Ishikawa (cell line): ENCODE data around the gene MLXIPL.

ENCODE experiments used
- CREB1 ChIP-seq: IDR thresholded peaks from 2 replicates; pipeline ENCODE4 v1.6.1; 2012; ENCODE audit warnings: low read depth
- EP300 ChIP-seq: IDR thresholded peaks from 2 replicates; pipeline ENCODE4 v1.6.1; 2012; ENCODE audit warnings: borderline replicate concordance
- FOXM1 ChIP-seq: IDR thresholded peaks from 2 replicates; pipeline ENCODE4 v1.6.1; 2012; ENCODE audit warnings: low read depth, borderline replicate concordance
- NFIC ChIP-seq: IDR thresholded peaks from 2 replicates; pipeline ENCODE4 v1.6.1; 2012
- RAD21 ChIP-seq: IDR thresholded peaks from 2 replicates; pipeline ENCODE4 v1.6.1; 2012; ENCODE audit warnings: low read depth
- TAF1 ChIP-seq: IDR thresholded peaks from 2 replicates; pipeline ENCODE4 v1.6.1; 2012; ENCODE audit warnings: low read depth, mild to moderate bottlenecking

GRCh38 chr7:73669288-73669701 lies 45.0 kb upstream of the MLXIPL start:
- no peak for TF ChIP-seq EP300
- no peak for TF ChIP-seq TAF1
- no peak for TF ChIP-seq RAD21
- TF ChIP-seq NFIC = no peak
- TF ChIP-seq CREB1 = no peak
- TF ChIP-seq FOXM1 = no peak
